ENCODE results near the gene SV2A.

The SV2A gene

DNA sequence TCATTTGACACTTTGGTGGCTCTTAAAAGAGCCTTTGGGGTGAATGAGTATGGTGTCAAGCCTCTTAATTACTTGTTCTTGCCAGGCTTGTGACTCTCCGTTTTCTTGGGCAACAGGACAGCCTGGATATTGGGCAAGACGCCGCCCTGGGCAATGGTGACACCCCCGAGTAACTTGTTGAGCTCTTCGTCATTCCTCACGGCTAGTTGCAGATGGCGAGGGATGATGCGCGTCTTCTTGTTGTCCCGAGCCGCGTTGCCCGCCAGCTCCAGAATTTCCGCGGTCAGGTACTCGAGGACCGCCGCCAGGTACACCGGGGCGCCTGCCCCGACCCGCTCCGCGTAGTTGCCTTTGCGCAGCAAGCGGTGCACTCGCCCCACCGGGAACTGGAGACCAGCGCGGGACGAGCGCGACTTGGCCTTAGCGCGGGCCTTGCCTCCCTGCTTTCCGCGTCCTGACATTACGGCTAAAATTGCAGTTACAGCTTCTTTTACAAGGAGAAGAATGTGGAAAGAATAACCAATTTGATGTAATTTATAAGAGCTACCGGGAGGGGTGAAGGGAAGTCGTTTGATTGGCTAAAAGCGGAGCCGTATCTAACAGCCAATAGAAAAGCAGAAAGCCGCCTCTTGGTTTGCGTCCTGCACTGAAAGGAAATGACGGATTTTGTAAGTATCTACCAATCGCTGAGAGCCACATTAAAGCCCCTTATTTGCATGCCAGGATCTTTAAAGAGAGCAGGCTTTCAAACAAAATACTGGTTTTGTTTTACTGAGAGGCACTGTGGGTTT lies 30.0 kb downstream of the SV2A start (continued):
- TF ChIP-seq ZNF791 (tag by site-specific recombination; IDR thresholded peaks at IDR 0.05) (no peak), ZNF449 (tag by site-specific recombination; IDR thresholded peaks at IDR 0.05) (no peak; the same call in 1 of the 2 replicates), ZNF585B (tag by site-specific recombination; IDR thresholded peaks at IDR 0.05) (no peak), OVOL3 (tag by site-specific recombination; IDR thresholded peaks at IDR 0.05) (no peak), ZNF510 (tag by site-specific recombination; IDR thresholded peaks at IDR 0.05; ENCODE audit: insufficient replicate concordance) (no peak), KLF9 (tag by site-specific recombination; IDR thresholded peaks at IDR 0.05; ENCODE audit: low read depth) (peak; percentile 56), ZNF747 (tag by site-specific recombination; IDR thresholded peaks at IDR 0.05) (no peak), ZNF155 (tag by site-specific recombination; IDR thresholded peaks at IDR 0.05) (no peak), IKZF3 (tag by site-specific recombination; IDR thresholded peaks at IDR 0.05) (0 out of 2 replicates have a peak, but pooled peaks have one; percentile 25), GLIS2 (tag by site-specific recombination; IDR thresholded peaks at IDR 0.05) (no peak), ZNF596 (tag by site-specific recombination; IDR thresholded peaks at IDR 0.05) (no peak), WT1 (tag by site-specific recombination; IDR thresholded peaks at IDR 0.05) (no peak), ZNF544 (tag by site-specific recombination; IDR thresholded peaks at IDR 0.05) (no peak), ZNF394 (tag by site-specific recombination; IDR thresholded peaks at IDR 0.05; ENCODE audit: borderline replicate concordance) (no peak; the same call in 1 of the 2 replicates), PATZ1 (tag by site-specific recombination; IDR thresholded peaks at IDR 0.05) (peak; percentile 51), ZNF274 (IDR thresholded peaks at IDR 0.05; ENCODE audit: low read length) (no peak), ZNF274 (tag by site-specific recombination; IDR thresholded peaks at IDR 0.05; ENCODE audit: borderline replicate concordance) (no peak)
- TF ChIP-seq, protein P1, sequence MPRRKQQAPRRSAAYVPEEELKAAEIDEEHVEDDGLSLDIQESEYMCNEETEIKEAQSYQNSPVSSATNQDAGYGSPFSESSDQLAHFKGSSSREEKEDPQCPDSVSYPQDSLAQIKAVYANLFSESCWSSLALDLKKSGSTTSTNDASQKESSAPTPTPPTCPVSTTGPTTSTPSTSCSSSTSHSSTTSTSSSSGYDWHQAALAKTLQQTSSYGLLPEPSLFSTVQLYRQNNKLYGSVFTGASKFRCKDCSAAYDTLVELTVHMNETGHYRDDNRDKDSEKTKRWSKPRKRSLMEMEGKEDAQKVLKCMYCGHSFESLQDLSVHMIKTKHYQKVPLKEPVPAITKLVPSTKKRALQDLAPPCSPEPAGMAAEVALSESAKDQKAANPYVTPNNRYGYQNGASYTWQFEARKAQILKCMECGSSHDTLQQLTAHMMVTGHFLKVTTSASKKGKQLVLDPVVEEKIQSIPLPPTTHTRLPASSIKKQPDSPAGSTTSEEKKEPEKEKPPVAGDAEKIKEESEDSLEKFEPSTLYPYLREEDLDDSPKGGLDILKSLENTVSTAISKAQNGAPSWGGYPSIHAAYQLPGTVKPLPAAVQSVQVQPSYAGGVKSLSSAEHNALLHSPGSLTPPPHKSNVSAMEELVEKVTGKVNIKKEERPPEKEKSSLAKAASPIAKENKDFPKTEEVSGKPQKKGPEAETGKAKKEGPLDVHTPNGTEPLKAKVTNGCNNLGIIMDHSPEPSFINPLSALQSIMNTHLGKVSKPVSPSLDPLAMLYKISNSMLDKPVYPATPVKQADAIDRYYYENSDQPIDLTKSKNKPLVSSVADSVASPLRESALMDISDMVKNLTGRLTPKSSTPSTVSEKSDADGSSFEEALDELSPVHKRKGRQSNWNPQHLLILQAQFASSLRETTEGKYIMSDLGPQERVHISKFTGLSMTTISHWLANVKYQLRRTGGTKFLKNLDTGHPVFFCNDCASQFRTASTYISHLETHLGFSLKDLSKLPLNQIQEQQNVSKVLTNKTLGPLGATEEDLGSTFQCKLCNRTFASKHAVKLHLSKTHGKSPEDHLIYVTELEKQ (tag by site-specific recombination; IDR thresholded peaks at IDR 0.05; ENCODE audit: borderline replicate concordance), result no peak
- TF ChIP-seq, protein P2, sequence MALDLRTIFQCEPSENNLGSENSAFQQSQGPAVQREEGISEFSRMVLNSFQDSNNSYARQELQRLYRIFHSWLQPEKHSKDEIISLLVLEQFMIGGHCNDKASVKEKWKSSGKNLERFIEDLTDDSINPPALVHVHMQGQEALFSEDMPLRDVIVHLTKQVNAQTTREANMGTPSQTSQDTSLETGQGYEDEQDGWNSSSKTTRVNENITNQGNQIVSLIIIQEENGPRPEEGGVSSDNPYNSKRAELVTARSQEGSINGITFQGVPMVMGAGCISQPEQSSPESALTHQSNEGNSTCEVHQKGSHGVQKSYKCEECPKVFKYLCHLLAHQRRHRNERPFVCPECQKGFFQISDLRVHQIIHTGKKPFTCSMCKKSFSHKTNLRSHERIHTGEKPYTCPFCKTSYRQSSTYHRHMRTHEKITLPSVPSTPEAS (tag by site-specific recombination; IDR thresholded peaks at IDR 0.05), result peak; percentile 20; the same call in 1 of the 2 replicates
- TF ChIP-seq, protein P3, sequence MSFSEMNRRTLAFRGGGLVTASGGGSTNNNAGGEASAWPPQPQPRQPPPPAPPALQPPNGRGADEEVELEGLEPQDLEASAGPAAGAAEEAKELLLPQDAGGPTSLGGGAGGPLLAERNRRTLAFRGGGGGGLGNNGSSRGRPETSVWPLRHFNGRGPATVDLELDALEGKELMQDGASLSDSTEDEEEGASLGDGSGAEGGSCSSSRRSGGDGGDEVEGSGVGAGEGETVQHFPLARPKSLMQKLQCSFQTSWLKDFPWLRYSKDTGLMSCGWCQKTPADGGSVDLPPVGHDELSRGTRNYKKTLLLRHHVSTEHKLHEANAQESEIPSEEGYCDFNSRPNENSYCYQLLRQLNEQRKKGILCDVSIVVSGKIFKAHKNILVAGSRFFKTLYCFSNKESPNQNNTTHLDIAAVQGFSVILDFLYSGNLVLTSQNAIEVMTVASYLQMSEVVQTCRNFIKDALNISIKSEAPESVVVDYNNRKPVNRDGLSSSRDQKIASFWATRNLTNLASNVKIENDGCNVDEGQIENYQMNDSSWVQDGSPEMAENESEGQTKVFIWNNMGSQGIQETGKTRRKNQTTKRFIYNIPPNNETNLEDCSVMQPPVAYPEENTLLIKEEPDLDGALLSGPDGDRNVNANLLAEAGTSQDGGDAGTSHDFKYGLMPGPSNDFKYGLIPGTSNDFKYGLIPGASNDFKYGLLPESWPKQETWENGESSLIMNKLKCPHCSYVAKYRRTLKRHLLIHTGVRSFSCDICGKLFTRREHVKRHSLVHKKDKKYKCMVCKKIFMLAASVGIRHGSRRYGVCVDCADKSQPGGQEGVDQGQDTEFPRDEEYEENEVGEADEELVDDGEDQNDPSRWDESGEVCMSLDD (tag by site-specific recombination; IDR thresholded peaks at IDR 0.05), result no peak
- TF ChIP-seq, protein P4, sequence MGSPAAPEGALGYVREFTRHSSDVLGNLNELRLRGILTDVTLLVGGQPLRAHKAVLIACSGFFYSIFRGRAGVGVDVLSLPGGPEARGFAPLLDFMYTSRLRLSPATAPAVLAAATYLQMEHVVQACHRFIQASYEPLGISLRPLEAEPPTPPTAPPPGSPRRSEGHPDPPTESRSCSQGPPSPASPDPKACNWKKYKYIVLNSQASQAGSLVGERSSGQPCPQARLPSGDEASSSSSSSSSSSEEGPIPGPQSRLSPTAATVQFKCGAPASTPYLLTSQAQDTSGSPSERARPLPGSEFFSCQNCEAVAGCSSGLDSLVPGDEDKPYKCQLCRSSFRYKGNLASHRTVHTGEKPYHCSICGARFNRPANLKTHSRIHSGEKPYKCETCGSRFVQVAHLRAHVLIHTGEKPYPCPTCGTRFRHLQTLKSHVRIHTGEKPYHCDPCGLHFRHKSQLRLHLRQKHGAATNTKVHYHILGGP (tag by site-specific recombination; IDR thresholded peaks at IDR 0.05), result no peak
- TF ChIP-seq, protein P5, sequence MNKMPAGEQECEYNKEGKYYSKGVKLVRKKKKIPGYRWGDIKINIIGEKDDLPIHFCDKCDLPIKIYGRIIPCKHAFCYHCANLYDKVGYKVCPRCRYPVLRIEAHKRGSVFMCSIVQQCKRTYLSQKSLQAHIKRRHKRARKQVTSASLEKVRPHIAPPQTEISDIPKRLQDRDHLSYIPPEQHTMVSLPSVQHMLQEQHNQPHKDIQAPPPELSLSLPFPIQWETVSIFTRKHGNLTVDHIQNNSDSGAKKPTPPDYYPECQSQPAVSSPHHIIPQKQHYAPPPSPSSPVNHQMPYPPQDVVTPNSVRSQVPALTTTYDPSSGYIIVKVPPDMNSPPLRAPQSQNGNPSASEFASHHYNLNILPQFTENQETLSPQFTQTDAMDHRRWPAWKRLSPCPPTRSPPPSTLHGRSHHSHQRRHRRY (tag by site-specific recombination; IDR thresholded peaks at IDR 0.05), result no peak
- TF ChIP-seq, protein P6, sequence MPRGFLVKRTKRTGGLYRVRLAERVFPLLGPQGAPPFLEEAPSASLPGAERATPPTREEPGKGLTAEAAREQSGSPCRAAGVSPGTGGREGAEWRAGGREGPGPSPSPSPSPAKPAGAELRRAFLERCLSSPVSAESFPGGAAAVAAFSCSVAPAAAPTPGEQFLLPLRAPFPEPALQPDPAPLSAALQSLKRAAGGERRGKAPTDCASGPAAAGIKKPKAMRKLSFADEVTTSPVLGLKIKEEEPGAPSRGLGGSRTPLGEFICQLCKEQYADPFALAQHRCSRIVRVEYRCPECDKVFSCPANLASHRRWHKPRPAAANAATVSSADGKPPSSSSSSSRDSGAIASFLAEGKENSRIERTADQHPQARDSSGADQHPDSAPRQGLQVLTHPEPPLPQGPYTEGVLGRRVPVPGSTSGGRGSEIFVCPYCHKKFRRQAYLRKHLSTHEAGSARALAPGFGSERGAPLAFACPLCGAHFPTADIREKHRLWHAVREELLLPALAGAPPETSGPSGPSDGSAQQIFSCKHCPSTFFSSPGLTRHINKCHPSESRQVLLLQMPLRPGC (tag by site-specific recombination; IDR thresholded peaks at IDR 0.05), result no peak
